GM21515 (cell line): ENCODE results near the gene NUCB1.

Source experiments
- ATAC-seq: cut with Tn5 transposase; IDR thresholded peaks from one replicate; pipeline ENCODE4 v1.9.1; 2021; ENCODE audit not compliant: unreplicated experiment

The NUCB1 gene

GRCh38 chr19:48933382-48933932, 33.3 kb downstream of the NUCB1 start, which contains the start of gene DHDH:
Gene DHDH, plus strand, starts transcription at chr19:48933699. Its CDS starts 23 bp downstream, at chr19:48933722.
- ATAC-seq, result peak; percentile 54

GRCh38 chr19:48934837-48935236, 34.7 kb downstream of the NUCB1 start:
- no peak for ATAC-seq

GRCh38 chr19:48935864-48936263, 35.8 kb downstream of the NUCB1 start:
- no peak for ATAC-seq

- ATAC-seq, result no peak
Measured at GRCh38 chr19:48938256-48938655, 38.1 kb downstream of the NUCB1 start.

GRCh38 chr19:48940902-48941301, 40.8 kb downstream of the NUCB1 start:
- no peak for ATAC-seq

- ATAC-seq, result no peak
Measured at GRCh38 chr19:48943081-48943480, 43.0 kb downstream of the NUCB1 start.

GRCh38 chr19:48945415-48945814, 45.3 kb downstream of the NUCB1 start:
- no peak for ATAC-seq

GRCh38 chr19:48945817-48946216, 45.7 kb downstream of the NUCB1 start:
- ATAC-seq, result no peak

GRCh38 chr19:48946463-48947257, 46.5 kb downstream of the NUCB1 start:
- no peak for ATAC-seq

GRCh38 chr19:48947258-48947542, 47.1 kb downstream of the NUCB1 start:
- no peak for ATAC-seq

GRCh38 chr19:48950159-48950558, 50.0 kb downstream of the NUCB1 start:
- ATAC-seq, result no peak

- ATAC-seq, result no peak
Measured at GRCh38 chr19:48950830-48951519, 50.9 kb downstream of the NUCB1 start.

GRCh38 chr19:48953141-48953540, 53.0 kb downstream of the NUCB1 start:
- no peak for ATAC-seq

- no peak for ATAC-seq
Measured at GRCh38 chr19:48953990-48954594, 54.0 kb downstream of the NUCB1 start.

- ATAC-seq, result peak; percentile 59
Measured at GRCh38 chr19:48954595-48955307, 54.6 kb downstream of the NUCB1 start, which contains the start of gene BAX. Gene BAX, plus strand, starts transcription at chr19:48954875. Its CDS starts 54 bp downstream, at chr19:48954929.

- ATAC-seq, result no peak
Measured at GRCh38 chr19:48955308-48955958, 55.3 kb downstream of the NUCB1 start.

GRCh38 chr19:48958006-48958405, 57.9 kb downstream of the NUCB1 start:
- no peak for ATAC-seq

GRCh38 chr19:48959341-48960239, 59.5 kb downstream of the NUCB1 start:
- ATAC-seq, result no peak

- ATAC-seq, result no peak
Measured at GRCh38 chr19:48961051-48961649, 61.0 kb downstream of the NUCB1 start.
